AG04449 (cell line): ENCODE measurements around the gene OTOP2.
"Not testable (repeated sequence)": the region's sequence is repeated elsewhere in the genome, so short reads cannot be mapped to it uniquely, and the experiment has no call there.

Source experiments
- CTCF ChIA-PET: fragments of 350-600 bp; formaldehyde crosslinking; extraction: SDS; loops from one replicate; lab custom pipeline; 2021; ENCODE audit warnings: antibody characterized with exemption; lab: Yijun Ruan, JAX
- POLR2A ChIA-PET: fragments of 400-600, 350-600 bp; formaldehyde crosslinking; extraction: SDS; loops from one replicate; lab custom pipeline; 2020; ENCODE audit warnings: antibody characterized with exemption, inconsistent platforms; lab: Yijun Ruan, JAX
- DNase-seq: peaks from one replicate; pipeline ENCODE4 v3.0.0-alpha.2; 2010; ENCODE audit warnings: low read depth, low spot score
- H3K4me3 ChIP-seq: 2 replicates; pipeline ENCODE4 v1.5.1; 2011; ENCODE audit warnings: low read depth, mild to moderate bottlenecking, control low read depth, low read length
- CTCF ChIP-seq: IDR thresholded peaks from one replicate; pipeline ENCODE4 v1.5.1; 2011; ENCODE audit warnings: mild to moderate bottlenecking, moderate library complexity, low read length, control low read depth, inconsistent platforms; ENCODE audit not compliant: insufficient read depth; ENCODE audit errors: missing control alignments

Gene OTOP2

GRCh38 chr17:74900208-74900607, 23.9 kb upstream of the OTOP2 start:
- TF ChIP-seq CTCF, result no peak
- ChIA-PET CTCF (no interaction called here), POLR2A (no interaction called here)
- no peak for DNase-seq
- H3K4me3 ChIP-seq, result no peak overlapping the region

GRCh38 chr17:74901353-74902135, 22.5 kb upstream of the OTOP2 start:
- ChIA-PET CTCF (no interaction called here), POLR2A (no interaction called here)
- TF ChIP-seq CTCF, result no peak
- no peak overlapping the region for H3K4me3 ChIP-seq
- DNase-seq, result no peak

- no peak overlapping the region for H3K4me3 ChIP-seq
- no peak for TF ChIP-seq CTCF
- ChIA-PET CTCF (no interaction called here), POLR2A (no interaction called here)
- DNase-seq, result no peak
These were observed 21.0 kb upstream of the OTOP2 start for GRCh38 chr17:74903034-74903433.

GRCh38 chr17:74903671-74904070, 20.4 kb upstream of the OTOP2 start:
- ChIA-PET POLR2A (no interaction called here), CTCF (no interaction called here)
- no peak for TF ChIP-seq CTCF
- no peak for DNase-seq
- H3K4me3 ChIP-seq, result no peak overlapping the region

- no peak for DNase-seq
- CTCF ChIA-PET, result no interaction called here
- TF ChIP-seq CTCF, result no peak
- POLR2A ChIA-PET, result no interaction called here
- no peak overlapping the region for H3K4me3 ChIP-seq
These were observed 19.2 kb upstream of the OTOP2 start for GRCh38 chr17:74904687-74905409.

- H3K4me3 ChIP-seq, POLR2A ChIA-PET, CTCF ChIA-PET, DNase-seq: not testable (repeated sequence)
These were observed 17.8 kb upstream of the OTOP2 start for GRCh38 chr17:74906214-74906793.
